ENCODE data around the gene BAG1. TPM values are rescaled to one million over a fixed set of nuclear protein-coding genes. Genes with fewer than 3 reads are reported as not detected.

The BAG1 gene
- total RNA-seq, 2 experiments from 2014 or later = 56.3 to 57.1 TPM

GRCh38 chr9:33222031-33222430 lies 42.5 kb downstream of the BAG1 start:
- H3K9me3 Mint-ChIP-seq = no peaks in the 10 kb centered on the region
- DNase-seq = no peak
- CTCF ChIA-PET = interaction anchor here (1.3 kb wide), 1 partner anchor 52 kb away, joined by 4 read pairs; no protein-coding TSS in a partner anchor
- H3K36me3 Mint-ChIP-seq (ENCODE audit: low read depth) = no peaks in the 10 kb centered on the region
- no peak overlapping the region for H3K4me3 Mint-ChIP-seq
- POLR2A ChIA-PET = no interaction called here
- H3K4me1 Mint-ChIP-seq = peaks cover 38% of the 10 kb centered on the region
- peaks cover 6% of the 10 kb centered on the region for H3K27me3 Mint-ChIP-seq
- no peak overlapping the region for H3K27ac Mint-ChIP-seq

GRCh38 chr9:33221568-33221884 lies 43.0 kb downstream of the BAG1 start:
- no peak overlapping the region for H3K4me3 Mint-ChIP-seq

GRCh38 chr9:33220681-33221567 lies 43.6 kb downstream of the BAG1 start:
- Mint-ChIP-seq H3K27me3 (peaks cover 13% of the 10 kb centered on the region), H3K4me1 (peaks cover 27% of the 10 kb centered on the region), H3K36me3 (ENCODE audit: low read depth) (no peaks in the 10 kb centered on the region), H3K9me3 (no peaks in the 10 kb centered on the region), H3K27ac (no peak overlapping the region), H3K4me3 (no peak overlapping the region)
- POLR2A ChIA-PET = no interaction called here
- no peak for DNase-seq
- CTCF ChIA-PET = no interaction called here

More at GRCh38 chr9:33221568-33221884, 43.0 kb downstream of the BAG1 start:
- no peak for DNase-seq
- POLR2A ChIA-PET = no interaction called here
- no peaks in the 10 kb centered on the region for H3K36me3 Mint-ChIP-seq (ENCODE audit: low read depth)
- no peaks in the 10 kb centered on the region for H3K9me3 Mint-ChIP-seq
- peaks cover 33% of the 10 kb centered on the region for H3K4me1 Mint-ChIP-seq
- CTCF ChIA-PET = no interaction called here
- no peak overlapping the region for H3K27ac Mint-ChIP-seq
- peaks cover 9% of the 10 kb centered on the region for H3K27me3 Mint-ChIP-seq

- Mint-ChIP-seq H3K27me3 (peaks cover 12% of the 10 kb centered on the region), H3K4me3 (no peak overlapping the region), H3K27ac (no peak overlapping the region), H3K4me1 (peaks cover 7% of the 10 kb centered on the region), H3K36me3 (ENCODE audit: low read depth) (no peaks in the 10 kb centered on the region), H3K9me3 (no peaks in the 10 kb centered on the region)
- no peak for DNase-seq
- ChIA-PET CTCF (no interaction called here), POLR2A (no interaction called here)
These were observed 52.7 kb downstream of the BAG1 start for GRCh38 chr9:33211695-33212393.

DNA sequence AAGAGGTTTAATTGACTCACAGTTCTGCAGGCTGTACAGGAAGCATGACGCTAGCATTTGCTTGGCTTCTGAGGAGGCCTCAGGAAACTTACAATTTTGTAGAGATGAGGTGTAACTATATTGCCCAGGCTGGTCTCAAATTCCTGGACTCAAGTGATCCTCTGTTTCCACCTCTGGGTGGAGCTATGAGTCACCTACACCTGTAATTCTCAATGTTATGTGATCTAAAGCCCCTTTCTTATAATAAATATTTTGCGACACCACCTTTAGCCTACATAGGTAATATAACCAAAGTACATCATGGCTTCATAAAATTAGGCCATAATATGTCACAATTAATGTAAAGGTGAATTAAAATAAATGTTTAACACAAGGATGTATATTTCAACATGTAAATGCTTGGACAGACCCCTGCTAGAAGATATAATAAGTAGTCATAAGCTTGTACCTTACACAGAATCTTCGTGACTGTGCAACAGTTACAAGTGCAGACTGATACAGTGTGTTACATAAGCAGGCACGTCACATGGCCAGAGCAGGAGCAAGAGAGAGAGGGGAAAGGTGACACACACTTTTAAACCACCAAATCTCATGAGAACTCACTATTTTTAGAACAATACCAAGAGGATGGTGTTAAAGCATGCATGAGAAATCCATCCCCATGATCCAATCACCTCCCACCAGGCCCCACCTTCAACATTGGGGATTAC lies 54.3 kb downstream of the BAG1 start:
- Mint-ChIP-seq H3K4me1 (peaks cover 7% of the 10 kb centered on the region), H3K27me3 (peaks cover 2% of the 10 kb centered on the region), H3K9me3 (no peaks in the 10 kb centered on the region), H3K4me3 (no peak overlapping the region), H3K36me3 (ENCODE audit: low read depth) (no peaks in the 10 kb centered on the region), H3K27ac (no peak overlapping the region)
- no peak for DNase-seq
- POLR2A ChIA-PET = no interaction called here
- CTCF ChIA-PET = no interaction called here

DNA sequence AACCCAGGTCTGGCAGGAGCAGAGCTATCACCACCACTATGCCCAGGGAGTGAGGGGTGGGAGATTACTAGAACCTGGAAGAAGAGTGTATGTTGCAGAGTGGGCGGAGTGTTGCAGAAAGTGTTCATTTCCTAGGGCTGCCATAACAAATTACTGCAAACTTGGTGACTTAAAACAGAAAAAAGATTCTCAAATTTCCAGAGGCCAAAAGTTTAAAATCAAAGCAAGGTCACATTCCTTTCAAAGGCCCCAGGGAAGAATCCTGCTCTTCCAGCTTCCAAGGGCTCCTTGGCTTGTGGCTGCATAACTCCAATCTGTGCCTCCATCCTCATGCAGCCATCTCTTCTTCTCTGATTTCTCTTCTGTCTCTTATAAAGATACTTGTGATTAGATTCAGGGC lies 55.1 kb downstream of the BAG1 start:
- no peak overlapping the region for H3K27ac Mint-ChIP-seq
- H3K27me3 Mint-ChIP-seq = peaks cover 6% of the 10 kb centered on the region
- H3K9me3 Mint-ChIP-seq = no peaks in the 10 kb centered on the region
- H3K36me3 Mint-ChIP-seq (ENCODE audit: low read depth) = no peaks in the 10 kb centered on the region
- ChIA-PET POLR2A (no interaction called here), CTCF (no interaction called here)
- H3K4me3 Mint-ChIP-seq = no peak overlapping the region
- DNase-seq = no peak
- peaks cover 7% of the 10 kb centered on the region for H3K4me1 Mint-ChIP-seq

DNA sequence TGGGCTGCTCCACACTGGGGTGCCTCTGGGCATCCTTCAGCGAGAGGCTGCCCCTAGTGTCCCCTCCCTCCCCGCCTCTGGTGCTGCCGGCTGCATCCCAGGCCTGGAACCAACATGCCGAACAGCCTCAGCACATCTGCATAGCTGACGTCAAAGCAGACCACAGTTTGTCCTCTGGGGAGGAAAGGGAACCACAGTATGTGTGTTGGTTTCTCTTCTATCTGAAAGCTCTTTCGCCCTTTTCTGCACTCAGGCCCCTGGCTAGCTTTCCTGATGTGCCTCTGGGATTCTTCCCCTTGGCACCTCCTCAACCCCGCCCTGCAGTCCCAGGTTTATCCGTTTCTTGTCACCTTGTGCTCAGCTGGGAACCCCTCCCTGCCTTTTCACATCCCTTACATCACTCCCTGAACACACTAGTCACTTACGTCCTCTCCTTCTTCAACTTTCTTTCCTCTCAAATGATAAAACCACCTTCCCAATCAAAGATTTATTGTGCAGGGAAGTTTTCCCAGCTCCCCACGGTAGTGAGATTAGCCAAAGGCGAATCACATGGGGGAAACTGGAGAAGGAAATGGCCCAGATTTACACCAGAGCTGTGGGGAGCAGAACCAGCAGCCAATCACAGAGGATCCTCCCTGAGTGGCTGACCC lies 61.8 kb downstream of the BAG1 start:
- H3K27me3 Mint-ChIP-seq = peaks cover 12% of the 10 kb centered on the region
- no peak overlapping the region for H3K4me3 Mint-ChIP-seq
- ChIA-PET POLR2A (interaction anchor here (0.8 to 1.4 kb wide), 3 partner anchors 27 to 35 kb away, joined by 3 to 5 read pairs (median 3); partner anchors contain the start of gene B4GALT1), CTCF (no interaction called here)
- DNase-seq = peak; percentile 67
- peak overlapping the region; percentile 75 for H3K27ac Mint-ChIP-seq
- no peaks in the 10 kb centered on the region for H3K36me3 Mint-ChIP-seq (ENCODE audit: low read depth)
- no peaks in the 10 kb centered on the region for H3K9me3 Mint-ChIP-seq
- H3K4me1 Mint-ChIP-seq = peaks cover 25% of the 10 kb centered on the region

Other genes starting within 250 kb of the BAG1 start
- 100 to 1,000 TPM; 141 to 142 TPM for gene DNAJA1, start 239.4 kb downstream of the BAG1 start, total RNA-seq
- gene SMU1, start 188.0 kb downstream of the BAG1 start, total RNA-seq = 10 to 100 TPM; 22.5 to 22.9 TPM
- 10 to 100 TPM; 69.2 to 70.8 TPM for gene B4GALT1, start 97.4 kb downstream of the BAG1 start, total RNA-seq
- not detected for gene SPINK4, start 24.5 kb downstream of the BAG1 start, total RNA-seq
- 100 to 1,000 TPM; 149 TPM for gene CHMP5, start 341 bp upstream of the BAG1 start, total RNA-seq
- 10 to 100 TPM; 37.5 to 37.8 TPM for gene NFX1, start 25.8 kb upstream of the BAG1 start, total RNA-seq
- gene AQP7, start 137.9 kb upstream of the BAG1 start, total RNA-seq = under 1 TPM; 0.40 to 0.55 TPM
- gene AQP3, start 182.9 kb upstream of the BAG1 start, total RNA-seq = 100 to 1,000 TPM; 162 to 167 TPM
- gene NOL6, start 209.2 kb upstream of the BAG1 start, total RNA-seq = 10 to 100 TPM; 21.6 to 22.4 TPM

Measured in activated CD4-positive, alpha-beta memory T cell treated with anti-CD3 and anti-CD28 coated beads, Interleukin-2, amount 10 ng/mL, durations not matched to agents 7 days and 5 days (primary cell).